GM19023 (cell line): ENCODE data around the gene COL4A5.

Experiments
- ATAC-seq: cut with Tn5 transposase; IDR thresholded peaks from one replicate; pipeline ENCODE4 v1.9.1; 2021; ENCODE audit warnings: mild to moderate bottlenecking, moderate library complexity; ENCODE audit not compliant: unreplicated experiment

The COL4A5 gene

GRCh38 chrX:108737754-108738153, 298.1 kb downstream of the COL4A5 start:
- no peak for ATAC-seq

- no peak for ATAC-seq
These were observed 300.7 kb downstream of the COL4A5 start for GRCh38 chrX:108740299-108740774.
